NCI-H226 (cell line): ENCODE results near the gene IWS1.
"Not testable (repeated sequence)": the region's sequence is repeated elsewhere in the genome, so short reads cannot be mapped to it uniquely, and the experiment has no call there.

Experiments used
- DNase-seq: peaks from one replicate; pipeline ENCODE4 v3.0.0-alpha.2; 2015

IWS1 gene

GRCh38 chr2:127527001-127527804, 914 bp upstream of the IWS1 start:
- DNase-seq = peak; percentile 40

GRCh38 chr2:127525691-127526131, 578 bp downstream of the IWS1 start:
- no peak for DNase-seq

DNA sequence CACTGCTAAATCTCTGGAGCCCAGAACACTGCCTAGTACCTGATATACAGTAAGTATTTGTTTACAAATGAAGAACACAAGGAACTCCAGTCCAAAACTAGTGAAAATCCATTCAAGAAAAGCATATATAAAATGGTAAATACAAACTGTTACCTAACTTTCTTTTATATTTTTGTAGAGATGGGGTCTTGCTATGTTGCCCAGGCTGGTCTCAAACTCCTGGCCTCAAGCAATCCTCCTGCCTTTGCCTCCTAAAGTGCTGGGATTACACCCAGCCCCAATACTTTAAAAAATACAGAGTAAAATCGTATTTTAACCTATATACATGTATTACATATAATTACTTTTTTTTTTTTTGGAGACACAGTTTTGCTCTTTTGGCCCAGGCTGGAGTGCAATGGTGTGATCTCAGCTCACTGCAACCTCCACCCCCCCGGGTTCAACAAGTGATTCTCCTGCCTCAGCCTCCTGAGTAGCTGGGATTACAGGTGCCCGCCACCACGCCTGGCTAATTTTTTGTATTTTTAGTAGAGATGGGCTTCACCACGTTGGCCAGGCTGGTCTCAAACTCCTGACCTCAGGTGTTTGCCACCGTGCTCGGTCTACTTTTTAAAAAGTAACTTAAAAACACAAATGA, 2.0 kb downstream of the IWS1 start:
- DNase-seq = not testable (repeated sequence)

DNA sequence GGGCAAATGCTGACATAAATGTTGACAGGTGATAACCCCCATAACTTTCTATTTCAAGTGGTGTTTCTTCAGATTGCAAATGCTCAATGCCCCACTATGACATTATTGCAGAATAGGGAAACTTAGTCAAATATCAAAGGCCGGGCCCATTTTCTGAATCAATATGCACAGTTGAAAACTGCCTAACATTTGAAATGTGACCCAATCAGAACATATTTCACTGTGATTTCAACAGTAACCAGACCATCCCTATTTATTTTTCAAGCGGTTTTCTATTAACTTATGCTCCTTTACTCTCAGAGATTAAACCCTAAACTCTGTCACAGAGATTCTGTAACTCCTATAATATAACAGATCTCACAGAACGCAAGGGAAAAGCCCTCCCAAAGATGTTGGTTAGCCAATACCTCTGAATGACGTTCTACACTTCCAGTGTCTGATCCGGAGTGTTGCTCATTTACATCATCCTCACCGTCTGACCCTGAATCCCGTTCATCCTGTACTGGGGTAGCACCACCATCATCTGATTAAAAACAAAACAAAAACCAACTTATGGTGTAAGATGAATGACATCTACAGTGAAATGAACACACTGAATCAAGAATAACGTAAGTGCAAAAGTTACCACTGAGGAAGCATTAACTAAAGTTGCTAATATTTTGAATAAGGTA, 2.9 kb downstream of the IWS1 start:
- no peak for DNase-seq

DNA sequence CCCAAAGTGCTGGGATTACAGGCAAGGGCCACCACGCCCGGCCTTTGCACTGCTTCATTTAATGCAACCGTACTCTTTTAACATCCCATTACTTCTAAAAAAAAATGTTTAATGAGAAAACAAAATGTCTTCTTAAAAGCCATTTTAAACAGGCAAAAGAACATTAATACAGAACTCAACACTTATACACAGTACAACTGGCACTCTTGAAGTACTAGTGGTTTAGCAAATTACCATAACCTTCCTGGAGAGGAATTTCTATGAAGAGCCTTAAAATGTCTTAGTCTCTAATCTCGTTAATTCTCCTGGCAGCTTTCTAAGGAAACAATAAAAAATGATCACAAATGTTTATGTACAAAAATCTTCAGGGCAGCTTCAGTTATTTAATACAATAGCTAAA, 5.9 kb downstream of the IWS1 start:
- no peak for DNase-seq

DNA sequence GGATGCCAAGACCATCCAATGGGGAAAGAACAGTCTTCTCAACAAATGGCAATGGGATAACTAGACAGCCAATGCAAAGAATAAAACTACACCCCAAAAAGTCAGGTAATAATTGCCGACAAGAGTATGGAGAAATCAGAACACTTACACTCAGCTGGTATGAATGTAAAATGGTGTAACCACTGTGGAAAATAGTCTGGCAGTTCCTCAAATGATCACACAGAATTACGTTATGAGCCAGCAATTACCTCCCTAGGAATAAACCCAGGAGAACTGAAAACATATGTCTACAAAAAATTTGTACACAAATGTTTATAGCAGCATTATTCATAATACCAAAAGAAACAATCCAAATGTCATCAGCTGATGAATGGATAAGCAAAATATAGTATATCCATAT, 8.8 kb downstream of the IWS1 start:
- no peak for DNase-seq

GRCh38 chr2:127516041-127516762, 10.1 kb downstream of the IWS1 start:
- DNase-seq = peak; percentile 90

DNA sequence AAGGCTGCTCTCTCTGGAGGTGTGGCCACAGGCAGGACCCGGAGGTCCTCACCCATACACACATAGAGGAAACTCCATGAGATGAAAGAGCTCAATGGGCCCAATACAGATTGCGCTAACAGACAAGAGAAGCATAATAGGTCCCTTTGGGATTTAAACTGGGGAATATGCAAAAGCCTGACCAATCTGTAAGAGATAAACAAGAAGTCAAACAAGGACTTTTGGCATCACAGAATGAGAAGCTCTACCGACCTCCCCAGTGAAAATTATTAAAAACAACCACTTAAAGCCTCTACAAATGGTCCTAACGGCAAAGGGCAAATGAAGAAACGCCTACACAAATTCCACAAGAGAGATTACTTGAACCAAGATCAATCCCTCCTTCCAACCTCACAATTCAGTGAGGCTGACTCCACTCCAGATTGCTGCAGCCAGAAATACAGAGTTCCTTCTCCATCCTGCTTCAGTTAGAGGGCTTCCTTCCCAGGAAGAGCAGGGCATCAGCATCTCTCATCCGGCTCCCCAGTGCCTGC, 10.8 kb downstream of the IWS1 start:
- DNase-seq = no peak

- DNase-seq = no peak
Observed at GRCh38 chr2:127514485-127514884, 11.8 kb downstream of the IWS1 start.

DNA sequence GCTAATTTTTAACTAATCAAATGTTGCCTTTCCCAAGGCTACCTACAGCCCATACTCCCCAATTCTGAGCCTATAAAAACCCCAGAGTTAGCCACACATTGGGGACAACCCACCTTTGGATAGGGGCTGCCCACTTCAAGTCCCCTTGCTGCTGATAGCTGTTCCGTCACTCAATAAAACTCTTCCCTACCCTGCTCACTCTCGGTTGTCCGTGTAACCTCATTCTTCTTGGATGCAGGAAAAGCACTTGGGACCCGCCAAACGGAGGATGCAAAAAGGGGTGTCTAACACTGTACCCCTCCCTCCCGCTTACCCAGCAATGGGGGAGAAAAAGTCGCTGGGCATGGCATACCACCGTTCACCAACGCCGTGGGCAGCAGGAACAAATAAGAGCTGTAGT, 12.2 kb downstream of the IWS1 start:
- DNase-seq = no peak

- no peak for DNase-seq
Observed at GRCh38 chr2:127512362-127512761, 13.9 kb downstream of the IWS1 start.

GRCh38 chr2:127511917-127512316, 14.4 kb downstream of the IWS1 start:
- DNase-seq = no peak

DNA sequence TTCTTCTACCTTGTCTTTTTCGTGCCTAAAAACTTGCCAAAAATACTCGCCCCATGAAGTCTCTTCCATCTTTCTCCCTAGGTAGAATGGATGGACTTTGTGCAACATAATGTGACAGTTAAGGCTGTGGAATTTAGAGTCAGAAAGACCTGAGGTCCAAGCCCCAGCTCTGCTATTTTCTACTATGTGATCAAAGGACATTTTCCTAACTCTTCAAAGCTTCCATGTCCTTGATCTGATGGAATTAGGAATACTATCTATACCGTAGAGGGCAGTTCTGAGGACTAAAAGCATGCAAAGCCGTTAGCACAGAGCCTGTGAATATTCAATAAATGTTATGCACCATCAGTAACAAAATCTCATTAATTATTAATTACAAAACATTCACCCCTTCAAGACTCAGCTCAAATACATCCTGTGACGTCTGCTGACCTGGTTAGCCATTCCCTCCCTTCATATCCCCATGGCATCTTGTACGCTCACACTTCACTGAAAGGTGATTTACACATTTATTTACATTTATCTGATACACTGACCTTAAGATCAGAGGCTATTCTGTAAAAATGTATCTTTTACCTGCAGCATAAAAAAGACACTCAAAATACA, 15.1 kb downstream of the IWS1 start:
- no peak for DNase-seq

DNA sequence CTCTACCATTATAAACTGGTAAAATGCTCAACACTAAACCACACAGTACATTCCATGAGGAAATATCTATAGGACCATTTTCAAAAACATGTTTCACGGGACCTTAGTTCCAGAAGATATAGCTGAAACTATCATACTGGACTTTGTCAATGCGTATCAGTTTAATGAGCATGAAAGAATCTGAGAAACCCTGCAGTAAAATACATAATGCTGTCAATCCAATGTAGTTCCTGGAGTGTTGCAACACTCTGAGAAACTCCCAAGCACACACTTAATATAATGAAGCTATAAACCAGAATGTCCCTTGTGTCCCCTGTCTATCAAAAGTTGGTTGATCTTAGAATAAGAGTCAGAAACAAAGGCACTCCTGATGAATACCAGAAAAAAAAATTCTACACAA, 16.2 kb downstream of the IWS1 start:
- no peak for DNase-seq

GRCh38 chr2:127508631-127509034, 17.7 kb downstream of the IWS1 start:
- peak; percentile 85 for DNase-seq

DNA sequence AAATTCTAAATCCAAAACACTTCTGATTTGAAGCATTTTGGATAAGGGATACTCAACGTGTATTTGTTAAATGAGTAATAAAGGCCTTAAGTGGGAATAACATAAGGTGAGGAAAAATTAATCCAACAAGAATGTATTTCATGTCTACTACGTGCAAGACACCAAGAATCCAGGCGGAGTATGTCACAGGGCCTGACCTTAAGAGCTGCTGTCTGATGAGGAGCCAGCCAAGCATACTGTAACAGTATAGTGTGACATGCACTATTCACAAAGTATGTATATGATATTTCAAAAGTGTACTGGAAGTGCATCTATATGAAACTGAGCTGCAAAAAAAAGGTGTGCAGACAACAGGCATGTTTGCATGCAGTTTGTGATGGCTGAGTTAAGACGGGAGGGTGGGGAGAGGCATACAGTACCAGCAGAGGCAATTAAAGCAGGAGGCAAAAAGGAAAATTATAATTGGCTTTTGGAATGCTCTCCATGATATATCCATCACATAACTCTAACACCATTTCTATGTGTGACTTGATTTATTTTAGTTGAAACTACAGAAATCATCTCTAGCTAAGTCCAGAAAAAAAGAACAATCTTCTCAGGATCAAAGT, 18.2 kb downstream of the IWS1 start:
- DNase-seq = no peak

- no peak for DNase-seq
Observed at GRCh38 chr2:127506510-127506909, 19.8 kb downstream of the IWS1 start.

- DNase-seq = no peak
Observed at GRCh38 chr2:127504552-127505430, 21.5 kb downstream of the IWS1 start.

DNA sequence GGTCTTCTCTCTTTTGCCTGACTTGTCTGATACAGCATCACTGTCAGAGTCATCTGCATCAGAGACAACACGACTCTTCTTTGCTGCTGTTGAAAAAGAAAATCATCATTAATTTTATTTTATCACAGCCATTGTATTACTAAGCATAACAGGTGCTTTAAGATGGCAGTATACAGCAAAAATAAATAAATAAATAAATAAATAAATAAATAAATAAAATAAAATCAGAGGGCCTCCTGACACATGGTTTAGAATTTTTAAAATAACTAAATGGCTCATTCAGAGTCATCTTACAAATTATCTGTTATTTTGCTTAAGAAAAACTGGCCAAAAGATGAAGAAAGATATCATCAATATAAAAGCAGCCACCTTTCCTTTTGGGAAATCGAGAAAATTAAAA, 22.8 kb downstream of the IWS1 start:
- DNase-seq = no peak

DNA sequence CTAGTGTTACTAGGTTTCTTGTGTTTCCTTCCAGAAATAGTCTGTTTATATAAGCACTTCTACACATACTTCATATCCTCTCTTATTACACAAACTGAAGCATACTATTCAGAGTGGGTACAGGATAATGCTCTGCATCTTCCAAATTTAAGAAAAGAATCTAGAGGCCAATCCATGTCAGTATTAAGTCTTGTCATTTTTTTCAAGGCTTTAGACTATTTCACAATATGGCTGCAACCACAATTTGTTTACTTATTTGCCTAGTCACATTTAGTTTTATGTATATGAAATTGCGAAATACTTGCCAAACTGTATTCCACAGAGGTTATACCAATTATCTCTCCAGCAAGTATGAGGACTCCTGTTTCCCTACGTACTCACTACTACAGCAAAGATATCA, 27.9 kb downstream of the IWS1 start:
- DNase-seq = no peak

DNA sequence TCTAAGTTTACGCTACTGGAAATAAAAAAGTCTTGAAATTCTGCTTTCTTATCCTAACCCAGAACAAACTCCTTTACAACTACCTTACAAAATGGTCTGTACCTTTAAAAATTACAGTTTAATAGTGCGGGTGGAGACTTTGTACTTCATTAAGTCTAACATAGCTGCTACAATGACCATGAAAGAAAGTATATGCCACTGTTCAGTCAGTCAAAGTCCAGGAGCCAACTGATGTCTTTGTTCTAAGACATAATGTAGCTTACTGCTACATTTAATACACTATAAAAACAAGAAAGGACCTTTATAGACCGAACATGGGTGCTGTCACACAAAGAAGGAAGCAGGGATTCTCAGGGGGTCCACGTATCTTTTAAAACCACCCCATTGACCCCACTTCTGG, 36.0 kb downstream of the IWS1 start:
- no peak for DNase-seq
